Stimulated activated CD4-positive, alpha-beta T cell treated with anti-CD3 and anti-CD28 coated beads, Interleukin-15, amount 100 ng/mL, for 48 hours (primary cell): Measurements from ENCODE around the gene MYL6B.
A peak's percentile ranks its signal among the peaks of the same experiment; 100 is the strongest.
"Not testable (repeated sequence)": the region's sequence is repeated elsewhere in the genome, so short reads cannot be mapped to it uniquely, and the experiment has no call there.

Experiments used
- DNase-seq, 2 donors: peaks; one replicate each; pipeline ENCODE4 v3.0.0-alpha.2; 2020; ENCODE audit warnings: low read depth in 2 of 2

MYL6B gene

DNA sequence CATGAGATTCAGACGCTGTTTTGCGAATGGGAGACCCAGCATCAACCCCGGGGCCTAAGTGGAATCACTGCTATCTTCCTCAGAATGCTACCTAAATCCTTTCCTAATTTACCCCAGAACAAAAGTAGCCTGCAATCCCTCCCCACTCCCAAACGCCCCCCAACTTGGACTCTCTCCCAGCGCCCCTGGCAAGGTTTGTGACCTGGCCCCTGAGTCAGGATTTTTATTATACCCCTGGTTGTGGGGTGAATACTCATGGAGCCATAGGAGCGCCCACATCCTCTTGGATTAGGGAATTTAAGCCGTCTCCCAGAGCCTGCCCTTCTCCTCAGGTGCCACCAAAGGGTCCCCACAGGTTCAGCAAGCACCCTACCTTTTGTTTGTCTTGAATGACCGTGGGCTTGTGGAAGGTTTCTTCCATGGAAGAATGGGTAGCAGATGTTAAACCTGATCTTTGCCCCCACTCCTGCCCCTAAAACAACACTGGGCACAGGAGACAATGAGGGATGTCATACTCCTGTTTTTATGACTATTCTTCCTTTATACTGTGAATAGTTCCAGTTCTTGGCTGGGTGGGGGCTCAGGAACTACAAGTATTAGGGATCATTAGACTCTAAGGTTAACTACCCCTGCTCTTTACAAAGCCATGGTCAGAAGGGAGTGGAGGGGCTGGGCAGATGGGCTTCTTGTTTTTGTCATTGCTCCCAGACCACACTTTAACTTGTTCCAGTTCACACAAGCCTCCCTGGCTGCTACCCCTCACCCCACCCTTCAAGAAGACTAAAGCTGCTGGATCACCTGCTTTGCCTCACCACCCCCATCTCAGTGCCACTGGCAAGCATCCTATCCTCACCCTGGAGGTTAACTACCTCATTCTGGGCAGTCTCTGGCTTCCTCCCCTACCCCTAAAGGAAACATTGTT, 630 bp downstream of the MYL6B start:
- no peak for DNase-seq

DNA sequence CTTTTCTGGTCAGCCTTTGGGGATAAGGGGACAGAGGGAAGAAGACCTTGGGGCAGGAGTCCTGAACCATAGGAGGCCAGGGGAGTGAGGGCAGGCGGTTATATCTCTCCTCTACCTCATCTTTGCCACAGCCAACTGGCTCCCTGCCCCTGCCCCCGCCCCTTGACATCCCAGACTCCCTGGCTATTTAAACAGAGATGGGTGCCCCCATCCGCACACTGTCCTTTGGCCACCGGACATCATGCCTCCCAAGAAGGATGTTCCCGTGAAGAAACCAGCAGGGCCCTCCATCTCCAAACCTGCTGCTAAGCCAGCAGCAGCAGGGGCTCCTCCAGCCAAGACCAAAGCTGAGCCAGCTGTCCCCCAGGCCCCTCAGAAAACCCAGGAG, 1.3 kb downstream of the MYL6B start:
- DNase-seq: no peak

- DNase-seq: no peak
Measured at GRCh38 chr12:56154246-56154771, 1.9 kb downstream of the MYL6B start.

- DNase-seq: no peak
Measured at GRCh38 chr12:56154818-56155217, 2.4 kb downstream of the MYL6B start.

DNA sequence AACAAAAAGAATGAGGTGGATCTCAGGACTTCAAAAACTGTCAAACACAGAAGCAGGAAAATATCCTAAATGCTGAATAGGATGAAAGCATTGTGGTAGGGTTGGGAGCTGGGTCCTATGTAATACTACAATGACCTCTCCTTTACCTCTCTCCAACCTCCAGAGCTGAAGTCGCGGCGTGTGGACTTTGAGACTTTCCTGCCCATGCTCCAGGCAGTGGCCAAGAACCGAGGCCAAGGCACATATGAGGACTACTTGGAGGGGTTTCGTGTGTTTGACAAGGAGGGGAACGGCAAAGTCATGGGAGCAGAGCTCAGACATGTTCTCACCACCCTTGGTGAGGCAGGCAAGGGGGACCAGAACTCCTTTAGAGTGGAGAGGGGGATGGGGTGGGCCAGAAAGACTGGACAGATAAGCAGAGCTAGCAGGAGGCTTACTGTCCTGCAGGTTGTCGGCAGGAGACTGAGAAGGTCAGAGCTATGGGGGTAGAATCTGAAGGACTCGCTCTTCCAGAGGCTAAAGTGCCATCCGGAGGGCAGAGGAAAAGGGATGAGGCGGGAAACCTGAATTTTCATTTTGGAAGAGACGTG, 3.0 kb downstream of the MYL6B start:
- DNase-seq: no peak

- not testable (repeated sequence) for DNase-seq
Measured at GRCh38 chr12:56156464-56157200, 4.2 kb downstream of the MYL6B start.

DNA sequence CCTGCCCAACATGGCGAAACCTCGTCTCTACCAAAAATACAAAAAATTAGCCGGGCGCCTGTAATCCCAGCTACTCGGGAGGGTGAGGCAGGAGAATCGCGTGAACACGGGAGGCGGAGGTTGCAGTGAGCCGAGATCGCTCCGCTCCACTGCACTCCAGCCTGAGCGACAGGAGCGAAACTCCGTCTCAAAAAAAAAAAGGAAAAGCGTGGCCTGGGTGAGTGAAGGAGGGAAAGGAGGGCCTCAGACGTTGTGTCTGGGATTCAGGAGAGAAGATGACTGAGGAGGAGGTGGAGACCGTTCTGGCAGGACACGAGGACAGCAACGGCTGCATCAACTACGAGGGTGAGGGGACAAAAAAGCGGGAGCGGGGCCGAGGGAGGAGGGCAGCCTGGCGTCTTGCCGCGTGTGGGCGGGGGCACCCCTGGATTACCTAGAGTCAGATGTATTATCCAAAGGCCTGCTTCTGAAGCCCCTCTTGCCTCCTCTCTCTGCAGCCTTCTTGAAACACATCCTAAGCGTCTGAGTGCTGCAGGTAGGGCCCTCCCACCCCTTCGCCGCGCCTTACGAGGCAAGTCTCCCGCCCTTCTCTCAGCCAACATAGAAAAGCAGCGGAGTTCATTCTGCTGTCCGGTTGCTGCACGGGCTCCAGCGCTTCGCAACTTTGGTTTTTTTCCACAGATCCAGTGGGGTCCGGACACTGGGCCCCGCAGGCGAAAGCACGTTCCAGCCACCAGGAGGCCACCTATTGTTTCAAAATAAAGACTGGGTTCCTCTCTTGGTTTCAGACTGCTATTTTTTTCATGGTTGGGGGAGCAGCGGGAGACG, 5.0 kb downstream of the MYL6B start:
- peak; percentile 32 to 39 for DNase-seq

DNA sequence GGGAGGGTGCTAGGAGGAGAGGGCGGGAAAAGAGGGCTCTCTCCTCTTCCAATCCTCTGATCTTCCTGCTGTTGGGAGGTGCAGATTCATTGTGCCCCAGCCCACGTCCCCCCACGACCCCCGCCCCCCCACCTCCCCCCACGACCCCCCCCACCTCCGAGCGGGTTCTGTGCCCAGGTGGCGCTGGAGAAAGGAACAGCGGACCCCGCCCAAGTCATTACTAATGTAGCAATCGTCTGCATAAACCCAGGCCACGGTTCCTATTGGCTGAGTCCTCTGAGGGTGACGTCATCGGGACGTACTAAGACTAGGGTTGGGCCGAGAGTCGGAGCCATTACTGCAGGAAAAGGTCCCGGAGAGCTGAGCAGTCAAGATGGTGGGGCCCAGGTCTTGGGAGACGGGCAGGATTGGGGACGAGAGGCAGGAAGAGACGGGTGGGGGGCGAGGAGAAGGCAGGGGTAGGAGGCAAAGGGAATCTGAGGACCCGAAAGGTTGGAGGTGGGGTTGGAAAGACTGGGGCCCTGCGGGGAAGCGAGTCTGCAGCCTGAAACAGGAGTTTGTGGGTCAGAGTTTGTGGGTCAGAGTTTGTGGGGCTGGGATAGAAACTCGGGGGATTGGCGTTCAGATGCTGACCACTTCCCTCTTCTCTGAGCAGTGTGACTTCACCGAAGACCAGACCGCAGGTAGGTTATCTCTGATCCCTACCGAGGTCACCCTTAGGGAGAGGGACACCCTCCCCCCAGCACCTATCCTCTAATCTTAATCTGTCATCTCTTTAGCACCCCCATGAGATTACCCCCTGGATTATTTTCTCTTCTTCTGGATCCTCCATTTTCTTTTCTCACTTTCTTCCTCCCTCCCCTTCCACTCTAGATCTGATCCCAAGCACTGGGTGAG, 5.9 kb downstream of the MYL6B start, which contains the start of gene MYL6:
Gene MYL6, plus strand, starts transcription at position 331 of the 897 bp plus-strand sequence. Its CDS starts 43 bp downstream, at position 374.
- peak; percentile 90 to 91 for DNase-seq

GRCh38 chr12:56158926-56159461, 6.6 kb downstream of the MYL6B start:
- no peak for DNase-seq

GRCh38 chr12:56159482-56160192, 7.2 kb downstream of the MYL6B start:
- no peak for DNase-seq

DNA sequence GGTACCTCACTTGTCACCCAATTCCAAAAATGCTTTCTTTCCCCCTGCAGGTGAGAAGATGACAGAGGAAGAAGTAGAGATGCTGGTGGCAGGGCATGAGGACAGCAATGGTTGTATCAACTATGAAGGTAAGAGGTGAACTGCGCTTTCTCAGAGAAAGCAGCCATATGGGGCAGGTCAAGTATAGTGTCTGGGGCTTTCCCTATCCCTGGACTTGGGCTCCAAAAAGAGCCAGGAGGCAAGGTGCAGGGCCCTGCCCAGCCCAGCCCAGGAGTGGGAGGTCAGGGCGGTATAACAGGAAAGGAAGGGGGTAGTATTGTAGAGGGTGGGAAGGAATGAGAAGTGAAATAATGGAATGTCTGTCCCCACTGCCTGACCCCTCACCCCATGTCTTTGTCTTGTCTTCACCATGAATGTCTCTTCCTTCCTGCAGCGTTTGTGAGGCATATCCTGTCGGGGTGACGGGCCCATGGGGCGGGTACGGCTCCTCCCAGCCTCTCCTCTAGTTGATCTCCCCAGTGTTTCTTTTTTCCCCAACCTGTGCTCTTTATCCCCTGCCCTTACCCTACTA, 7.9 kb downstream of the MYL6B start:
- peak in 1 of 2 donors; percentile 47 for DNase-seq

DNA sequence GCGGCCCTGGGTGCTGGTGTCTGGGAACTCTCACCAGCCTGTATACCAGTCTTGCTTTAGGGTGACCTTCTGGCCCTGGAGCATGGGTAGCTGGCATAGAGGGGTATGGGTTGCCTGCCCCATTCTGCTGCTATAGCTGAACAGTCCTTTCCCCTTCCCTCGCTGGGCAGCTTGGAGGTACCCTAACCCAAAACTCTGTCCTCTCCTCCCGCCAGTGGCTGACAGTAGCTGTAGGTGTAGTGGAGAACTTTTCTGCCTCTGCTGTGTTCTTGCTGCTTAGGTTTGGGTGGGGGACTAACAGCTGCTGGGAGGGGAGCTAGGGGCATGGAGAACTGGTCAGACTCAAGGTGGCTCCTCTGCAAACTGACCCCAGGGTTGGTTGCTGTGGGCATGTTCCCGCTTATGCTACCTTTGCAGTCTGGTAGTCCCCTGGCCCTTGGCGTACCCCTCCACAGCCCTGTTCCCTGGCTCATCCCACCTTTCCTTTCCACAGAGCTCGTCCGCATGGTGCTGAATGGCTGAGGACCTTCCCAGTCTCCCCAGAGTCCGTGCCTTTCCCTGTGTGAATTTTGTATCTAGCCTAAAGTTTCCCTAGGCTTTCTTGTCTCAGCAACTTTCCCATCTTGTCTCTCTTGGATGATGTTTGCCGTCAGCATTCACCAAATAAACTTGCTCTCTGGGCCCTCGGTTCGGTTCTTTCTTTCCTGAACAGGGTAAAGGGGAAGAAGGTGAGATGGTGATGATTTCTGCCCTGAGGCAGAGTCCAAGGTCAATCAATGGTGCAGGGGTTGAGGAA, 8.7 kb downstream of the MYL6B start:
- DNase-seq: no peak

DNA sequence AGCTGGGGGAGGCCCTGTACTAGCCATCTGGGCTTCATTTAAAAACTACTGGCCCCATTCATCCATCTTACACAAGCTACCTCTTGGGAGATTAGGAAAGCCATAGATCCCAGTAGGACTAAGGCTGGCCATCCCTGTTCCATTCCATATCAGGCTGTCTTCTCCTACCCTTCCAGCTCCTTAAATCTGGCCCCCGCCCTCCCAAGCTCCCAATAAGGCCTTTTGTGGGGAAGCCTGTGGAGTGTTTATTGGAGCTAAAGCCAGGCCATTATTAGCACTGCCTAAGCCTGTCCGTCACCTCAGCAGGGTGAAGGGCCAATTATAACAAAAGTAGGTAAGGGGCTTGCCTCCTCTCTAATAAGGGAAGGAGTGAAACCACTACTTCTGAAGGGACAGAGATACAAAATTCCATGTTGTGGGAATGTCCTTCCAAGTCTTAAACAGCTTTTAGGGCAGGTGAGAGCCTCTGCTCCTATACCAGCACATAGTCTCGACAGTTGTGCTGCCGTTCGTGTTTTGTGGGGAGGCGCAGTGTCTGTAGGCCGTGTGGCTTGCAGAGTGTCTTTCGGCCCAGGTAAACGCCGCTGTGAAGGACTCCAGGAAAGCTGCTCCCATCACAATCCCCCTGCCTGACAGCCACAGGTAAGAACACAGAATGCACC, 9.4 kb downstream of the MYL6B start:
- DNase-seq: no peak

- no peak for DNase-seq
Measured at GRCh38 chr12:56162468-56163290, 10.3 kb downstream of the MYL6B start.

- DNase-seq: no peak
Measured at GRCh38 chr12:56163533-56164344, 11.4 kb downstream of the MYL6B start.

GRCh38 chr12:56164345-56164729, 11.9 kb downstream of the MYL6B start:
- no peak for DNase-seq
